ENCODE results near the gene KPNA5. TPM values are rescaled to one million over a fixed set of nuclear protein-coding genes. Genes with fewer than 3 reads are reported as not detected.

Gene KPNA5
- total RNA-seq, 1 experiment from 2014 or later, result 12.2 TPM

- TF ChIP-seq SP1 (CRISPR knock-in tag; conservative IDR thresholded peaks at IDR 0.05) (peak; percentile 54; the same call in 1 of the 2 replicates), NR2C2 (CRISPR knock-in tag; IDR thresholded peaks at IDR 0.05) (no peak; the same call in 1 of the 2 replicates), MXD4 (CRISPR knock-in tag; IDR thresholded peaks at IDR 0.05; ENCODE audit: borderline replicate concordance) (no peak), CDX4 (CRISPR knock-in tag; IDR thresholded peaks at IDR 0.05; ENCODE audit: borderline replicate concordance) (no peak), KAT7 (CRISPR knock-in tag; IDR thresholded peaks at IDR 0.05; ENCODE audit: borderline replicate concordance) (no peak), ESRRA (CRISPR knock-in tag; IDR thresholded peaks at IDR 0.05; ENCODE audit: borderline replicate concordance) (peak; percentile 10; the same call in 1 of the 2 replicates), ELF4 (CRISPR knock-in tag; IDR thresholded peaks at IDR 0.05; ENCODE audit: low read depth) (no peak), ZBTB21 (CRISPR knock-in tag; IDR thresholded peaks at IDR 0.05; ENCODE audit: borderline replicate concordance) (peak; percentile 26; the same call in 1 of the 2 replicates), STAT6 (CRISPR knock-in tag; conservative IDR thresholded peaks at IDR 0.05; ENCODE audit: low read depth) (no peak), AR (CRISPR knock-in tag; IDR thresholded peaks at IDR 0.05) (no peak), ZNF219 (CRISPR knock-in tag; IDR thresholded peaks at IDR 0.05; ENCODE audit: borderline replicate concordance) (no peak), JAZF1 (CRISPR knock-in tag; IDR thresholded peaks at IDR 0.05) (no peak), TP53 (CRISPR knock-in tag; IDR thresholded peaks at IDR 0.05) (no peak), ZNF121 (CRISPR knock-in tag; IDR thresholded peaks at IDR 0.05) (no peak), FOXP1 (CRISPR knock-in tag; IDR thresholded peaks at IDR 0.05; ENCODE audit: borderline replicate concordance) (peak; percentile 84; the same call in 1 of the 2 replicates), ZNF416 (CRISPR knock-in tag; IDR thresholded peaks at IDR 0.05) (no peak), PRRX2 (CRISPR knock-in tag; IDR thresholded peaks at IDR 0.05) (no peak), ATF2 (CRISPR knock-in tag; IDR thresholded peaks at IDR 0.05; ENCODE audit: borderline replicate concordance, low read depth) (no peak), NFE2L1 (CRISPR knock-in tag; IDR thresholded peaks at IDR 0.05) (peak; percentile 63; the same call in 1 of the 2 replicates), MYBL2 (CRISPR knock-in tag; IDR thresholded peaks at IDR 0.05) (peak; percentile 75), HMGXB4 (CRISPR knock-in tag; IDR thresholded peaks at IDR 0.05) (no peak; the same call in 1 of the 2 replicates), USF2 (CRISPR knock-in tag; IDR thresholded peaks at IDR 0.05) (no peak), NFATC4 (CRISPR knock-in tag; IDR thresholded peaks at IDR 0.05) (no peak), RELA (CRISPR knock-in tag; IDR thresholded peaks at IDR 0.05; ENCODE audit: borderline replicate concordance) (0 out of 2 replicates have a peak, but pooled peaks have one; percentile 51), ZNF425 (CRISPR knock-in tag; conservative IDR thresholded peaks at IDR 0.05) (no peak)
Measured at GRCh38 chr6:116764961-116765841, 84.2 kb downstream of the KPNA5 start, which contains the start of gene FAM162B (continued).
